ENCODE measurements around the gene GABRQ.

GABRQ gene

GRCh38 chrX:152637649-152638442 is at the start of gene GABRQ:
GABRQ (plus strand) TSS chrX:152637895; CDS start chrX:152638203, 308 bp downstream.
- in situ Hi-C loops (cut with MboI; ENCODE audit: low sequenced_read_pairs), result loop anchor here (25.0 kb wide), 1 partner anchor 876 kb away; no protein-coding TSS in a partner anchor

- in situ Hi-C loops (cut with MboI; ENCODE audit: low sequenced_read_pairs), result no loop called here
Observed at GRCh38 chrX:152588206-152588605, 49.5 kb upstream of the GABRQ start.

- in situ Hi-C loops (cut with MboI; ENCODE audit: low sequenced_read_pairs), result no loop called here
Observed at GRCh38 chrX:152600853-152601633, 36.7 kb upstream of the GABRQ start.

- in situ Hi-C loops (cut with MboI; ENCODE audit: low sequenced_read_pairs), result no loop called here
Observed at GRCh38 chrX:152601848-152602616, 35.7 kb upstream of the GABRQ start.

GRCh38 chrX:152614791-152615190 is 22.9 kb upstream of the GABRQ start:
- in situ Hi-C loops (cut with MboI; ENCODE audit: low sequenced_read_pairs), result no loop called here

- in situ Hi-C loops (cut with MboI; ENCODE audit: low sequenced_read_pairs), result no loop called here
Observed at GRCh38 chrX:152619897-152620296, 17.8 kb upstream of the GABRQ start.

GRCh38 chrX:152632445-152633097 is 5.1 kb upstream of the GABRQ start:
- in situ Hi-C loops (cut with MboI; ENCODE audit: low sequenced_read_pairs), result loop anchor here (25.0 kb wide), 1 partner anchor 870 kb away; no protein-coding TSS in a partner anchor

- in situ Hi-C loops (cut with MboI; ENCODE audit: low sequenced_read_pairs), result loop anchor here (25.0 kb wide), 1 partner anchor 874 kb away; no protein-coding TSS in a partner anchor
Observed at GRCh38 chrX:152635941-152636340, 1.8 kb upstream of the GABRQ start.

- in situ Hi-C loops (cut with MboI; ENCODE audit: low sequenced_read_pairs), result loop anchor here (25.0 kb wide), 1 partner anchor 876 kb away; no protein-coding TSS in a partner anchor
Observed at GRCh38 chrX:152638443-152638904, 779 bp downstream of the GABRQ start.

GRCh38 chrX:152639426-152639825 is 1.7 kb downstream of the GABRQ start:
- in situ Hi-C loops (cut with MboI; ENCODE audit: low sequenced_read_pairs), result loop anchor here (25.0 kb wide), 1 partner anchor 877 kb away; no protein-coding TSS in a partner anchor

- in situ Hi-C loops (cut with MboI; ENCODE audit: low sequenced_read_pairs), result loop anchor here (25.0 kb wide), 1 partner anchor 878 kb away; no protein-coding TSS in a partner anchor
Observed at GRCh38 chrX:152640034-152640818, 2.5 kb downstream of the GABRQ start.

- in situ Hi-C loops (cut with MboI; ENCODE audit: low sequenced_read_pairs), result loop anchor here (25.0 kb wide), 1 partner anchor 879 kb away; no protein-coding TSS in a partner anchor
Observed at GRCh38 chrX:152641256-152641875, 3.7 kb downstream of the GABRQ start.

GRCh38 chrX:152641996-152642395 is 4.3 kb downstream of the GABRQ start:
- in situ Hi-C loops (cut with MboI; ENCODE audit: low sequenced_read_pairs), result loop anchor here (25.0 kb wide), 1 partner anchor 880 kb away; no protein-coding TSS in a partner anchor

GRCh38 chrX:152642931-152643564 is 5.4 kb downstream of the GABRQ start:
- in situ Hi-C loops (cut with MboI; ENCODE audit: low sequenced_read_pairs), result loop anchor here (25.0 kb wide), 1 partner anchor 881 kb away; no protein-coding TSS in a partner anchor

- in situ Hi-C loops (cut with MboI; ENCODE audit: low sequenced_read_pairs), result loop anchor here (25.0 kb wide), 1 partner anchor 885 kb away; no protein-coding TSS in a partner anchor
Observed at GRCh38 chrX:152646961-152647360, 9.3 kb downstream of the GABRQ start.

GRCh38 chrX:152647978-152648377 is 10.3 kb downstream of the GABRQ start:
- in situ Hi-C loops (cut with MboI; ENCODE audit: low sequenced_read_pairs), result loop anchor here (25.0 kb wide), 1 partner anchor 886 kb away; no protein-coding TSS in a partner anchor

GRCh38 chrX:152652060-152652459 is 14.4 kb downstream of the GABRQ start:
- in situ Hi-C loops (cut with MboI; ENCODE audit: low sequenced_read_pairs), result no loop called here

- in situ Hi-C loops (cut with MboI; ENCODE audit: low sequenced_read_pairs), result no loop called here
Observed at GRCh38 chrX:152652467-152652866, 14.8 kb downstream of the GABRQ start.
